ENCODE measurements around the gene SH3TC1. TPM values are rescaled to one million over a fixed set of nuclear protein-coding genes. Genes with fewer than 3 reads are reported as not detected.

The SH3TC1 gene
- total and polyA plus RNA-seq, 10 of the 15 experiments (the other 5 are each of a cell fraction or from before 2014, with no cell fraction given), result 0.19 to 47.0 (median 18.4) TPM

GRCh38 chr4:8248091-8248490, 49.0 kb downstream of the SH3TC1 start:
- TF ChIP-seq CTCF (IDR thresholded peaks at IDR 0.05 in 2 of 3, conservative IDR thresholded peaks at IDR 0.05 in 1 of 3; ENCODE audit: control insufficient read depth in 2 of 3, extremely low read depth in 1 of 3, insufficient read depth in 1 of 3, low read depth in 3 of 3, low read length in 3 of 3), result no peak
- no peak for TF ChIP-seq RBBP5 (conservative IDR thresholded peaks at IDR 0.05)
- no peak for TF ChIP-seq EGR1 (IDR thresholded peaks at IDR 0.05; ENCODE audit: borderline replicate concordance in 1 of 2, low read depth in 2 of 2, low read length in 2 of 2)
- no peak for TF ChIP-seq SUPT20H (IDR thresholded peaks at IDR 0.05; ENCODE audit: borderline replicate concordance, control insufficient read depth, low read depth, low read length)
- TF ChIP-seq PKNOX1 (IDR thresholded peaks at IDR 0.05), result no peak
- Histone ChIP-seq H4K20me1 (ENCODE audit: control insufficient read depth, insufficient read depth) (no peaks in the 10 kb centered on the region), H3K4me1 (ENCODE audit: control insufficient read depth, insufficient read depth, low read length) (no peaks in the 10 kb centered on the region), H3K27me3 (replicated peaks in 1 of 2; ENCODE audit: control insufficient read depth in 2 of 2, insufficient read depth in 2 of 2, low read length in 1 of 2) (no peaks in the 10 kb centered on the region; a peak in 1 of 4 replicates), H3K36me3 (ENCODE audit: control insufficient read depth in 2 of 2, insufficient read depth in 2 of 2, low read length in 1 of 2) (no peaks in the 10 kb centered on the region), H3K9ac (ENCODE audit: control insufficient read depth, insufficient read depth, low read length) (no peak overlapping the region), H3K4me3 (no peak overlapping the region), H3K4me2 (ENCODE audit: control insufficient read depth, insufficient read depth) (no peak overlapping the region), H3K79me2 (ENCODE audit: control insufficient read depth, insufficient read depth, low read length) (no peaks in the 10 kb centered on the region), H3K27ac (ENCODE audit: control insufficient read depth, insufficient read depth) (no peak overlapping the region), H3K9me3 (replicated peaks; ENCODE audit: control insufficient read depth, insufficient read depth, low read length) (no peaks in the 10 kb centered on the region), H2AFZ (ENCODE audit: control insufficient read depth, low read depth, low read length) (no peak overlapping the region)
- ChIA-PET CTCF (interaction anchor here (1.6 kb wide), 1 partner anchor 71 kb away, joined by 5 read pairs; no protein-coding TSS in a partner anchor), SMC1A (ENCODE audit: uncharacterized antibody, unreplicated experiment) (no interaction called here), RAD21 (ENCODE audit: unreplicated experiment) (no interaction called here), POLR2A (no interaction called here)
- no TSS peak for BruUV-seq (replicated peaks)
- intact Hi-C loops (cut with micrococcal nuclease; ENCODE audit: unreplicated experiment), result loop anchor here (10.0 kb wide), 1 partner anchor 347 kb away; the partner anchor contains the start of gene CPZ
- FAIRE-seq, result no peak
- no peak for DNase-seq (ENCODE audit: low read depth, low spot score)
- ATAC-seq, result no peak
- in situ Hi-C loops (cut with MboI), result no loop called here
- WGBS (ENCODE audit: insufficient coverage, insufficient replicate concordance, low lambda C conversion rate, missing lambda C conversion rate), result 63% methylated on average over 7 of the region's 7 CpGs

Measured in GM12878 (cell line).